Activated T-cell treated with anti-CD3 and anti-CD28 coated beads, Interleukin-2, amount 50 U/mL, for 72 hours (primary cell): ENCODE measurements around the gene NUP62. TPM values are rescaled to one million over a fixed set of nuclear protein-coding genes. Genes with fewer than 3 reads are reported as not detected.
"Not testable (repeated sequence)": the region's sequence is repeated elsewhere in the genome, so short reads cannot be mapped to it uniquely, and the experiment has no call there.

Experiments used
- ATAC-seq, 2 donors: fragments of 150-1000 bp; cut with Tn5 transposase; replicated peaks in 1 of 2; 2 replicates each; pipeline ENCODE4 v1.10.0; 2021; ENCODE audit warnings: moderate library complexity in 2 of 2, mild to moderate bottlenecking in 1 of 2
- DNase-seq, 2 donors: peaks; one replicate each; pipeline ENCODE4 v3.0.0; 2021 to 2022; ENCODE audit warnings: mixed read lengths in 1 of 2
- H3K27ac Mint-ChIP-seq: one replicate; pipeline ENCODE4 v1.8.0; 2022; ENCODE audit warnings: mild to moderate bottlenecking, moderate library complexity, mixed read lengths
- H3K27me3 Mint-ChIP-seq: one replicate; pipeline ENCODE4 v1.8.0; 2022; ENCODE audit warnings: low read depth, mixed read lengths
- H3K36me3 Mint-ChIP-seq, 2 donors: one replicate each; pipeline ENCODE4 v1.8.0; 2022; ENCODE audit warnings: mixed read lengths in 2 of 2, mild to moderate bottlenecking in 1 of 2; ENCODE audit not compliant: insufficient read depth in 2 of 2
- H3K4me1 Mint-ChIP-seq: one replicate; pipeline ENCODE4 v1.8.0; 2022; ENCODE audit warnings: low read depth, mixed read lengths
- H3K4me3 Mint-ChIP-seq, 2 donors: one replicate each; pipeline ENCODE4 v1.8.0; 2022; ENCODE audit warnings: mild to moderate bottlenecking in 2 of 2, mixed read lengths in 2 of 2, moderate library complexity in 2 of 2
- H3K9me3 Mint-ChIP-seq, 2 donors: one replicate each; pipeline ENCODE4 v1.8.0; 2022; ENCODE audit warnings: mixed read lengths in 2 of 2
- total RNA-seq, 2 donors: library from RNA; stranded (reverse); gene quantifications; one replicate each; pipeline ENCODE4 v1.2.3, GENCODE V29; 2022

NUP62 gene, protein sequence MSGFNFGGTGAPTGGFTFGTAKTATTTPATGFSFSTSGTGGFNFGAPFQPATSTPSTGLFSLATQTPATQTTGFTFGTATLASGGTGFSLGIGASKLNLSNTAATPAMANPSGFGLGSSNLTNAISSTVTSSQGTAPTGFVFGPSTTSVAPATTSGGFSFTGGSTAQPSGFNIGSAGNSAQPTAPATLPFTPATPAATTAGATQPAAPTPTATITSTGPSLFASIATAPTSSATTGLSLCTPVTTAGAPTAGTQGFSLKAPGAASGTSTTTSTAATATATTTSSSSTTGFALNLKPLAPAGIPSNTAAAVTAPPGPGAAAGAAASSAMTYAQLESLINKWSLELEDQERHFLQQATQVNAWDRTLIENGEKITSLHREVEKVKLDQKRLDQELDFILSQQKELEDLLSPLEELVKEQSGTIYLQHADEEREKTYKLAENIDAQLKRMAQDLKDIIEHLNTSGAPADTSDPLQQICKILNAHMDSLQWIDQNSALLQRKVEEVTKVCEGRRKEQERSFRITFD
- 100 to 1,000 TPM; 135 to 139 TPM for total RNA-seq

DNA sequence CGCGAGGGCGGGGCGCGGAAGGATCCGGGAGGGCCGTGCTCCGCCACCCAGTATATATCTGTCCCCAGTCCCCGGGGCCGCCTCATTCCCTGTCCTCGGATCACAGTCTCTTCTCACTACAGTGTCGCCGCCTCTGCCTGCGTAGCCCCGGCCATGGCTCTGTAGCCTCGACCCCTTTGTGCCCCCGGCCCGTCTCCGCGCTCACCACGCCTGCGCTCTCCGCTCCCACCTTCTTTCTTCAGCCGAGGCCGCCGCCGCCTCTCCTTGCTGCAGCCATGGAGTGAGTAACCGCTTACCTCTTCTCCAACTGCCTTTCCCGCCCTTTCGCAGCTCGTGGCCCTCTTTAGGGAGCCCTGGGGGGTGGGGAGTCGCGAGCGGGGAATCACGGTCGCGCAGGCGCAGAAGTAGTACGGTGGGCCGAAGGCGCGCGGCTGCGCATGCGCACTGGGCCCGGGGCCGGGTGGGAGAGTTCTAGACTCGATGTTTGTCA, at the start of gene NUP62, which contains the start of gene ATF5:
Gene NUP62, minus strand, starts transcription at position 384 of the 490 bp plus-strand sequence. CDS start 19,697 bp downstream, outside the sequence.
Gene ATF5, plus strand, starts transcription at position 85 of the 490 bp plus-strand sequence. CDS start 1,646 bp downstream, outside the sequence.
- DNase-seq: peak; percentile 90 to 94

DNA sequence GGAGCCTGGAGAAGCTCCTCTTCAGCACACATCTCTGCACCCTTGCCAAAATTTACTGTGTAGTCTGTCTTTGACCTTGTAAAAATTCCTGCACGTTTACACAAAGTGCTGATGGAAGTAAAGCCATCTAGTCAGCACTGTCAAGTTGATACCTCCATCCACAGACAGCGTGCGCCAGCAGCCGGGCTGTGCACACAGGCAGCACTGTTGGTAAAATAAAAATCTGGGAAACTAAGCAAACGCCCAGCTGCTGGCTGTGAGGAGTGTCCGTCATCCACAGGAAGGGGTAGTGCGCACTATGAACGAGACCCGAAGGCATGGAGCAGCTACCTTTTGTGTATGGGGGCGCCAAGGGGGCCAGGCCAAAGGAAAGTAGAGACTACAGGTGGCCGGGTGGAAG, 49.0 kb upstream of the NUP62 start:
- Mint-ChIP-seq H3K27ac (no peak overlapping the region), H3K4me3 (no peak overlapping the region), H3K9me3 (no peaks in the 10 kb centered on the region), H3K27me3 (no peaks in the 10 kb centered on the region), H3K4me1 (no peaks in the 10 kb centered on the region), H3K36me3 (peaks cover 4 to 5% of the 10 kb centered on the region in 2 donors)
- ATAC-seq: no peak
- no peak for DNase-seq

More for the DNA sequence above, at the start of gene NUP62, which contains the start of gene ATF5:
- peak within 1 kb of the TSS; percentile 93 for H3K27ac Mint-ChIP-seq
- H3K4me3 Mint-ChIP-seq: peak within 1 kb of the TSS; percentile 90 to 99
- peaks cover 34 to 49% of the 10 kb centered on the region in 2 donors for H3K36me3 Mint-ChIP-seq
- no peaks in the 10 kb centered on the region for H3K27me3 Mint-ChIP-seq
- H3K4me1 Mint-ChIP-seq: peaks cover 91% of the 10 kb centered on the region
- peaks cover 6% of the 10 kb centered on the region in 2 donors for H3K9me3 Mint-ChIP-seq
- ATAC-seq: peak; percentile 46 to 50

DNA sequence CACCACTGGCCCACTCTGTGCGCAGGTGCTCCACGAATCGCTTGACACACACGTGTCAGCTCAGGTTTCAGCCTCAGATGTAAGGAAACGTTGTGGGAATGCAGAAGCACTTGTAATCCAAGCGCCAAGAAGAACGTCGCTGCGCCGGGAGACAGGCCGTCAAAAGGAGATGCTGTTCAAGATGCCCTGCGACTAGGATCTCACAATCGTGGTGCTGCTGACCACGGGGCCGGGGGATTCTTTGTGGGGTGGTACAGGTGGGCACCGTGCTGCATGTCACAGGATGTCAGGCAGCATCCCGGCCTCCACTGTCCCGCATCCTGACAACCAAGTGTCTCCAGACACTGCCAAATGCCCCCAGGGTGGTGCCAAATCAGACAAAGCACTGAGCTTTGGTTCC, 48.6 kb upstream of the NUP62 start:
- H3K36me3 Mint-ChIP-seq: peaks cover 4 to 5% of the 10 kb centered on the region in 2 donors
- H3K4me3 Mint-ChIP-seq: no peak overlapping the region
- H3K27me3 Mint-ChIP-seq: no peaks in the 10 kb centered on the region
- DNase-seq (no peak), ATAC-seq (no peak)
- H3K27ac Mint-ChIP-seq: no peak overlapping the region
- H3K4me1 Mint-ChIP-seq: no peaks in the 10 kb centered on the region
- no peaks in the 10 kb centered on the region for H3K9me3 Mint-ChIP-seq

DNA sequence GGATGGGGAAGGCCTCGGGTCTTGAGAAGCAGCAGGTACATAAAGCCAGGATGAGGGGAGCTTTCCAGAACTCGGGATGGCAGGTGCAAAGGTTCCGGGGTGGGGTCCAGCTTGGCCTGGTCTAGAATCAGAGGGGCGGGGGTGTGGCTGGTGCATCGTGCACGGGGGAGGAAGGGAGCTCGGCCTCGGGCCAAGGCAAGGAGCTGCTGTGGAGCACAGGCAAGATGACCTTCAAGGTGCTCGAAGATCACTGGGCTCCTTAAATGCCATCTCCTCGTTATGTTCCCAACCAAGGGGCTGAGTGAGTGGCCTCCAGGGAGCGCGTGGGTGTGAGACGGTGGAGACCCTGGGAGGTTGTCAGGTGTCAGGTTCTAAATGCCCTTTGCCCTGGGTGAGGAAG, 47.8 kb upstream of the NUP62 start:
- Mint-ChIP-seq H3K36me3 (peaks cover 4 to 5% of the 10 kb centered on the region in 2 donors), H3K4me3 (no peak overlapping the region), H3K27ac (no peak overlapping the region), H3K27me3 (no peaks in the 10 kb centered on the region), H3K9me3 (no peaks in the 10 kb centered on the region), H3K4me1 (no peaks in the 10 kb centered on the region)
- ATAC-seq (no peak), DNase-seq (no peak)

DNA sequence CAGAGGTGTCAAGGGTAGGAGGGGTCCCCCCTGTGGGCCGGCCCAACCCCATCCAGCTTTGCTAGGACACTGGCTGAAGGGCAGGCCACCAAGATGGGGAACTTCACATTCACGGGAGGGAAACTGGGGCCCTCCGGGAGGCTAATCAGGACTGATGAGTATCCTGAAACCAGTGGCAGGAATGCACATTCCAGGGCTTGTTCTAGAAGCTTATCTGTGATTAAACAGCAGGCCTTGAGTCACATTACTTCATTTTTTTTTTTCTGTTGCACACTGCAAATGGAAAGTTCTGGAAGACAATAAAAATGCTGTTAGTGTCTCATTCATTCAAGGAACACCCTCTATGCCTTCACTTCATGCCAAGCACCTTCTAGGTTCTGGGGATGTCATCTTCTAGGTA, 47.2 kb upstream of the NUP62 start:
- DNase-seq (no peak), ATAC-seq (no peak)
- peaks cover 2% of the 10 kb centered on the region in 2 donors for H3K36me3 Mint-ChIP-seq
- no peaks in the 10 kb centered on the region for H3K9me3 Mint-ChIP-seq
- H3K4me3 Mint-ChIP-seq: no peak overlapping the region
- H3K4me1 Mint-ChIP-seq: no peaks in the 10 kb centered on the region
- H3K27ac Mint-ChIP-seq: no peak overlapping the region
- no peaks in the 10 kb centered on the region for H3K27me3 Mint-ChIP-seq

DNA sequence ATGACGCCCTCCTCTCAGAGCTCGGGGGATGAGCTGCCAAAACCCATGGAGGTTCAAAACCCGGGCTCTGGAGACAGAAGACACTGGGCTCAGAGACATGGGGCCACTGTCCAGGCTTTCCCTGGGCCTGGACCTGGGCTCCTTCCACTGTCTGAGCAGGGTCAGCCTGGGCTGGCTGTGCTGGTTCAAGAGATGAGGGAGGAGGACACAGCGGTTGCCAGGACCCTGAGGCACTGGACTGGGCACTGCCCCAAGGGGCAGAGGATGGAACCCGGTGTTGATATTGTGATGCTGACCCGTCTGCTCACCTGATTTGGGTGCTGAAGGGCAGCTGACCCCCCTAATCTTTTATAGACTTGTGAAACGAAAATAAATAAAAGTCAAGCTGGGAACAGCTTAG, 45.7 kb upstream of the NUP62 start:
- no peak overlapping the region for H3K27ac Mint-ChIP-seq
- no peaks in the 10 kb centered on the region for H3K9me3 Mint-ChIP-seq
- H3K4me3 Mint-ChIP-seq: no peak overlapping the region
- DNase-seq (no peak), ATAC-seq (no peak)
- H3K27me3 Mint-ChIP-seq: no peaks in the 10 kb centered on the region
- peaks cover 2% of the 10 kb centered on the region in 2 donors for H3K36me3 Mint-ChIP-seq
- no peaks in the 10 kb centered on the region for H3K4me1 Mint-ChIP-seq

DNA sequence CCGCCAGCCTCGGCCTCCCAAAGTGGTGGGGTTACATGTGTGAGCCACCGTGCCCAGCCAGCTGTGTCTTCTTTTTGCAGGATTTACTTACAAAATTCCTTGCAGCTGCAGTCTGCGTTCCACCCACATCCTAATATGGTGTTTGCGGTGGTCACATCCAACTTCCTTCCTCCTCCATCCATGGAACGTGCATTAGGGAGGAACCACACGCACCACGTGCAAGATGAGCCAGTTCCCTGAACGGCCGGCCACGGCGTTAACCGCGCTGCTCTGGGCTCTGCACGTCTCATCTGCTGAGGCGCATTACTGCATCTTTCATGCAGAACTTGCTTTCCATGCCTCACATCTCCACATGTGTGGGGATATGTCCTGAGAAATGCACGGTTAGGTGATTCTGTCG, 44.7 kb upstream of the NUP62 start:
- no peak for DNase-seq
- ATAC-seq: no peak
- Mint-ChIP-seq H3K4me1 (no peaks in the 10 kb centered on the region), H3K36me3 (peaks cover 2% of the 10 kb centered on the region in 2 donors), H3K27ac (no peak overlapping the region), H3K9me3 (no peaks in the 10 kb centered on the region), H3K27me3 (no peaks in the 10 kb centered on the region), H3K4me3 (no peak overlapping the region)

DNA sequence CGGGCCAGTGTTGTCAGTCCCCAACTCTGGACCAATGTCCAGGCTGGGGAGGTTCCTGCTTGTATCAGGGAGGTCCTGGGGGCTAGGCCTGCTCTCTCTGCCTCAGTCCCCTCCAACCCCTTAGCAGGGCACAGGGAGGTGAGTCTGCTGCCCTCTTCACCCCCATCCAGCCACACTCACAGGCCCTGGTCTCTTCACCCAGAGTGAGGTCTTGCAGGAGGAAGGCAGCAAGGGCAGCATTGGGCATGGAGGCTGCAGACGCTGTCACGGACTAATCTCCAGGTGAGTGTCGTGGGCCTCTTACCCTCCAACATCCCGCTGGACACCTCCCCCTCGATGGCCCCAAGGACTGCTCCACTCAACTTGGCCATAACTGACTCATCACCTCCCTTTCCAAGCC, 43.5 kb upstream of the NUP62 start:
- Mint-ChIP-seq H3K4me1 (no peaks in the 10 kb centered on the region), H3K27me3 (no peaks in the 10 kb centered on the region), H3K4me3 (no peak overlapping the region), H3K27ac (no peak overlapping the region), H3K9me3 (no peaks in the 10 kb centered on the region), H3K36me3 (peaks cover 2% of the 10 kb centered on the region in 2 donors)
- ATAC-seq (no peak), DNase-seq (no peak)

DNA sequence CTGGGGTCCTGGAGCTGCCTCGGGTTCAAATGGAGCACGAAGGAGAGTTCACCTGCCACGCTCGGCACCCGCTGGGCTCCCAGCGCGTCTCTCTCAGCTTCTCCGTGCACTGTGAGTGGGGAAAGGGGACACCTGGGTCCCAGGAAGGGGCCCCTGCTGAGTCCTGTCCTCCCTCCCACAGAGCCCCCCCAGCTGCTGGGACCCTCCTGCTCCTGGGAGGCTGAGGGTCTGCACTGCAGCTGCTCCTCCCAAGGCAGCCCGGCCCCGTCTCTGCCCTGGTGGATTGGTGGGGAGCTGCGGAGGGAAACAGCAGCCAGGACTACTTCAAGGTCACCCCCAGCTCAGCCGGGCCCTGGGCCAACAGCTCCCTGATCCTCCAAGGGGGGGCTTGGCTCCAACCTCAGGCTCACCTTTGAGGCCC, 42.7 kb upstream of the NUP62 start:
- Mint-ChIP-seq H3K9me3 (no peaks in the 10 kb centered on the region), H3K36me3 (peaks cover 2% of the 10 kb centered on the region in 2 donors), H3K27ac (no peak overlapping the region), H3K27me3 (no peaks in the 10 kb centered on the region), H3K4me3 (no peak overlapping the region), H3K4me1 (no peaks in the 10 kb centered on the region)
- DNase-seq (no peak), ATAC-seq (no peak)

DNA sequence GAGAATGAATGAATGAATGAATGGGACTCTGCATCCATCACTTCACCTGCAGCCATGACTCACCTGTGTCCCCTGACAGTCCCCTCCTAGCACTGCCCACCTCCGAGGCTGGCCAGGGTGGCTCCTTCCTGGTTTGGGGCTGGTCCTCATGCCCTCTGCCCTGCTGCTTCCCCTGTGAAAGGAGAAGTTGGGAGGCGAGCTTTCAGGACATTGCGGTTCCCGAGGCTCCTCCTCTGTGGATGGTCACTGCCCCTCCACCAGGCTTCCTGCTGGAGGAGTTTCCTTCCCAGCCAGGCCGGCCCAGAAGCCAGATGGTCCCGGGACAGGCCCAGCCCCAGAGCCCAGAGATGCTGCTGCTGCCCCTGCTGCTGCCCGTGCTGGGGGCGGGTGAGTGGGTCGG, 40.1 kb upstream of the NUP62 start:
- not testable (repeated sequence) for H3K27ac Mint-ChIP-seq, ATAC-seq, DNase-seq, H3K4me3 Mint-ChIP-seq, H3K27me3 Mint-ChIP-seq, H3K4me1 Mint-ChIP-seq, H3K9me3 Mint-ChIP-seq, H3K36me3 Mint-ChIP-seq

DNA sequence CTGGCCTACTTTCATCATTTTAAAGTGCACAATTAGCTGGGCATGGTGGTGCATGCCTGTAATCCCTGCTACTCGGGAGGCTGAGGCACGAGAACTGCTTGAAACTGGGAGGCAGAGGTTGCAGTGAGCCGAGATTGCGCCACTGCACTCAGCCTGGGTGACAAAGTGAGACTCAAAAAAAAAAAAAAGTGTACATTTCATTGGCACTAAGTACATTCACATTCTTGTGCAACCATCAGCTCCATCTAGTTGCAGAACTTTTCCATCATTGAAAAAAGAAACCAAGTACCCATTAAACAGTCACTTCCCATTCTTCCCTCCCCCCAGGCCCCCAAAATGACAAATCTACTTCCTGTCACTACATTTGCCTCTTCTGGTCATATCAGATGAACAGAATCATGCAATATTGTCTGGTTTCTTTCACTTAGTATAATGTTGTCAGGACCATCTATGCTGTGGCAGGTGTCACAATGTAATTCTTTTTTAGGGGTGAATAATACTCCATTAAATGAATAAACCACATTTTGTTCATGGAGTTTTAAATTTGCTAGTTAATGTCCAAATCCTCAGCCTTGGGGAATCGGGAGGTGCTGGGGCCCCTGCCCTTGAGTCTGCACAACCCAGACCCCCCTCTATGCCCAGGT, 39.1 kb upstream of the NUP62 start:
- no peak for DNase-seq
- H3K36me3 Mint-ChIP-seq: no peaks in the 10 kb centered on the region
- H3K27me3 Mint-ChIP-seq: no peaks in the 10 kb centered on the region
- H3K4me1 Mint-ChIP-seq: no peaks in the 10 kb centered on the region
- ATAC-seq: no peak
- no peak overlapping the region for H3K4me3 Mint-ChIP-seq
- no peak overlapping the region for H3K27ac Mint-ChIP-seq
- no peaks in the 10 kb centered on the region for H3K9me3 Mint-ChIP-seq

DNA sequence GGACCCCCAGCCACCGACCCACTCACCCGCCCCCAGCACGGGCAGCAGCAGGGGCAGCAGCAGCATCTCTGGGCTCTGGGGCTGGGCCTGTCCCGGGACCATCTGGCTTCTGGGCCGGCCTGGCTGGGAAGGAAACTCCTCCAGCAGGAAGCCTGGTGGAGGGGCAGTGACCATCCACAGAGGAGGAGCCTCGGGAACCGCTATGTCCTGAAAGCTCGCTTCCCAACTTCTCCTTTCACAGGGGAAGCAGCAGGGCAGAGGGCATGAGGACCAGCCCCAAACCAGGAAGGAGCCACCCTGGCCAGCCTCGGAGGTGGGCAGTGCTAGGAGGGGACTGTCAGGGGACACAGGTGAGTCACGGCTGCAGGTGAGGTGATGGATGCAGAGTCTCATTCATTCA, 31.7 kb upstream of the NUP62 start, which contains the start of gene SIGLEC11:
Gene SIGLEC11, minus strand, starts transcription at position 193 of the 400 bp plus-strand sequence. Its CDS starts 91 bp downstream, at position 102.
- not testable (repeated sequence) for H3K4me3 Mint-ChIP-seq

DNA sequence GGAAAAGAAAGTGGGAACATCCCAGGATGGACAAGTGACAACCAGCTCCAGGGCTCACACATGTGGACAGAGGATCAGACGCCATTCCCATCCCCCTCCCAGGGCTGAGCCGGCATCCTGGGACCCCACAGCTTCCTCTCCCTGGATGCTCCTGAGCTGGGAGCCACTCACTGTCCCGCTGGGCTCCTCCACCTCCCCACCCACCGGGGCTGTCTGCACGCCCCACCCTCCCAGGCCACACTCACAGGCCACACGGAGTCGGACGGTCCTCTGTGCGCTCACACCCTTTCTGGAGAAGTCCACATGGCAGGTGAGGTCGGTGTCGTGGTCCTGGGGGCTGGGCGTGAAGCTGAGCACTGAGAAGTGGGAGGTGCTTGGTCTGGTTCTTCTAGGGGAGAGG, 30.6 kb upstream of the NUP62 start:
- not testable (repeated sequence) for ATAC-seq, H3K27ac Mint-ChIP-seq, DNase-seq, H3K36me3 Mint-ChIP-seq, H3K27me3 Mint-ChIP-seq, H3K9me3 Mint-ChIP-seq, H3K4me3 Mint-ChIP-seq, H3K4me1 Mint-ChIP-seq

More for the DNA sequence above, 31.7 kb upstream of the NUP62 start, which contains the start of gene SIGLEC11:
- not testable (repeated sequence) for ATAC-seq, DNase-seq, H3K27me3 Mint-ChIP-seq, H3K4me1 Mint-ChIP-seq, H3K9me3 Mint-ChIP-seq, H3K27ac Mint-ChIP-seq, H3K36me3 Mint-ChIP-seq
